Tibial nerve (tissue), 4 donors: Measurements from ENCODE around the gene GDF9. TPM values are rescaled to one million over a fixed set of nuclear protein-coding genes. Genes with fewer than 3 reads are reported as not detected.
A peak's percentile ranks its signal among the peaks of the same experiment; 100 is the strongest.

Experiments used
- DNase-seq, 2 donors: peaks; one replicate each; pipeline ENCODE4 v3.0.0-alpha.2; 2019; ENCODE audit warnings: low spot score in 2 of 2
- H3K27ac ChIP-seq, 4 donors: fragments of 200-600 bp; sonication (generic) in 3 of 4; one replicate each; pipeline ENCODE4 v1.5.1; 2017 to 2019; ENCODE audit warnings: mild to moderate bottlenecking in 1 of 4
- H3K27me3 ChIP-seq, 2 donors: fragments of 200-600 bp; sonication (generic) in 1 of 2; one replicate each; pipeline versions ENCODE4 v1.5.1 to v1.6.0; 2017 to 2019
- H3K36me3 ChIP-seq, 3 donors: fragments of 200-600 bp; sonication (generic); one replicate each; pipeline ENCODE4 v1.5.1; 2018 to 2019
- H3K4me1 ChIP-seq, 4 donors: fragments of 200-600 bp; sonication (generic) in 3 of 4; one replicate each; pipeline ENCODE4 v1.5.1; 2017 to 2019
- H3K4me3 ChIP-seq, 4 donors: fragments of 200-600 bp; sonication (generic) in 3 of 4; one replicate each; pipeline ENCODE4 v1.5.1; 2017 to 2019; ENCODE audit warnings: mild to moderate bottlenecking in 1 of 4, moderate library complexity in 1 of 4
- H3K9me3 ChIP-seq, 4 donors: fragments of 200-600 bp; sonication (generic) in 3 of 4; one replicate each; pipeline ENCODE4 v1.5.1; 2017 to 2019
- CTCF ChIP-seq, 5 experiments: fragments of 200-600 bp in 3 of 5; fragments of 450-650 bp in 2 of 5; sonication (generic) in 3 of 5; IDR thresholded peaks; one replicate each; pipeline ENCODE4 v1.5.1; 2016 to 2019; ENCODE audit warnings: antibody characterized with exemption in 5 of 5, mild to moderate bottlenecking in 3 of 5, moderate library complexity in 2 of 5
- EP300 ChIP-seq, 2 donors: sonication (generic); formaldehyde crosslinking; IDR thresholded peaks; one replicate each; pipeline ENCODE4 v1.6.1; 2017; ENCODE audit warnings: antibody characterized with exemption in 2 of 2, mild to moderate bottlenecking in 1 of 2
- POLR2A ChIP-seq, 2 donors: fragments of 450-650 bp; IDR thresholded peaks; one replicate each; pipeline ENCODE4 v1.6.1; 2017; ENCODE audit warnings: antibody characterized with exemption in 2 of 2, mild to moderate bottlenecking in 2 of 2, moderate library complexity in 2 of 2
- WGBS, 2 donors: methylation state at CpG; one replicate each; pipeline ENCODE4 v1.1.5; 2018; 5-methylcytosine and 5-hydroxymethylcytosine counted together
- total RNA-seq, 4 donors: library from RNA; depleted of rRNA; stranded (reverse); fragments of >200 nt; gene quantifications; one replicate each; pipeline ENCODE4 v1.1.0, GENCODE V29; 2016

GDF9 gene
- total RNA-seq, 4 donors from 2014 or later, result 0.44 to 0.60 TPM; not detected in 2

- peaks cover 0 to 58% (median 0%) of the 10 kb centered on the region in 3 donors for H3K36me3 ChIP-seq
- H3K27ac ChIP-seq, result peak within 1 kb of the TSS in 1 of 4 donors; percentile 17
- H3K9me3 ChIP-seq, result no peaks in the 10 kb centered on the region
- no peak for TF ChIP-seq CTCF (IDR thresholded peaks at IDR 0.05)
- TF ChIP-seq EP300 (IDR thresholded peaks at IDR 0.05), result no peak
- no peak for TF ChIP-seq POLR2A (IDR thresholded peaks at IDR 0.05)
- no peak within 1 kb of the TSS for H3K4me3 ChIP-seq
- peaks cover 0 to 3% (median 0%) of the 10 kb centered on the region in 4 donors for H3K4me1 ChIP-seq
- 69 to 74% methylated on average over 6 of the region's 6 CpGs for WGBS, 2 donors
- no peak for DNase-seq
- no peaks in the 10 kb centered on the region for H3K27me3 ChIP-seq
Measured at GRCh38 chr5:132873119-132873929, 7.1 kb upstream of the GDF9 start, which contains the start of gene LEAP2. Gene LEAP2 (plus strand): TSS chr5:132873668. CDS start chr5:132873695, 27 bp downstream.

DNA sequence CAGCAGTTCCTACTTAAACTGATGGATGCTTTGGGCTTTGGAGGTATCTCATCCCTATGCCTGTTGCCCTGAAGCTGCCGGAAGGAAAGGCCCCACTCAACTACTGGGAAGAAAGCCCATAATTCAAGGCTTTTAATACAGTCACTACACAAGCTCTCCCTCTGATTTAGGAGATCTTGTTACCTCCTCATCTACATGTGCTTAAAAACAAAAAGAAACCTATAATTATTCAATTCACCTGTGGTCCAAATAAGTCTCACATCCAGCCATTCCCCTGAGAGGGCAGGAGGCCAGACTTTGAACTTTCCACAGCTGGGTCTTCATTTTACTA is 6.5 kb upstream of the GDF9 start:
- H3K27ac ChIP-seq, result no peak overlapping the region
- no peak for TF ChIP-seq CTCF (IDR thresholded peaks at IDR 0.05)
- TF ChIP-seq POLR2A (IDR thresholded peaks at IDR 0.05), result no peak
- no peak for TF ChIP-seq EP300 (IDR thresholded peaks at IDR 0.05)
- H3K4me1 ChIP-seq, result peaks cover 0 to 8% (median under 1%) of the 10 kb centered on the region in 4 donors
- no peaks in the 10 kb centered on the region for H3K27me3 ChIP-seq
- DNase-seq, result no peak
- H3K9me3 ChIP-seq, result no peaks in the 10 kb centered on the region
- peaks cover 0 to 58% (median 0%) of the 10 kb centered on the region in 3 donors for H3K36me3 ChIP-seq
- 77 to 89% methylated on average over 1 of the region's 1 CpG for WGBS, 2 donors
- H3K4me3 ChIP-seq, result no peak overlapping the region

DNA sequence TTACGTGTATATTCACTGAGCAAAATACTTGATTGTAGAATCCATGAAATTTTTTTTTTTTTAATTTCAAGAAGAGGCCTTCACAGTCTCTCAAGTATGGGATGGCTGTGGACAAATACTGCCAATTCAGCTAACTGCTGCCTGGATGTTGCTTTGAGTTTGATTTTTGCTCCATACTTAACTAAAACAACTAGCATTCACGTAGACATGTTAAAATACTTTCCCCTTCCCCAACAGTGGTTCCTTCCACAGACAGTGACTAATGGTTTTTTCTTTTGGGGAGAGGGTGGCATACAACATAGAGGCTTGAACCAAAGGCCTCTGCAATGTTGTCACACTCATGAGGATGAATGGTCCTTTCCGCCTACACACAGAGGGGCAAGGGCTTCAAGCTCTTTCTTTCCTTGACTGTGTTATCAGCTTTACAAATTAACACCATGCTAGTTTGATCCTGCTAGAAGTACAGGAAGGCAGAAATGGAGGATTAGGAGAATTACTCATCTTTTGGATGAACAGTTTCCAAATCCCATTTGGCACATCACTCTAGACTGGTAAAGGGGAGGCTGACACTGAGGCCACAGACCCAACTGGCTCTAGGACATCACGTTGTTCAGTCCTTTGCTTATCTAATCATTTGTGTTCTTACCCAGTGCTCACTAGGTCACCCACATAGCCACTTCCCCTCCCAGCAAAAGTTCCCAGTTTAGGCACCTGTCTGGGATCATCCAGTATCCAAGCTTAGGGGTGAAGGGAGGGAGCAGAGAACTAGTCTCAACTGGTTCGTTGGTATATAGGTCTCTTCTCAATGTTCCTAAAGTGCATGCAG is 5.4 kb upstream of the GDF9 start:
- Histone ChIP-seq H3K36me3 (peaks cover 0 to 60% (median 0%) of the 10 kb centered on the region in 3 donors), H3K27ac (no peak overlapping the region), H3K4me1 (peaks cover 0 to 18% (median 3%) of the 10 kb centered on the region in 4 donors), H3K27me3 (no peaks in the 10 kb centered on the region), H3K9me3 (no peaks in the 10 kb centered on the region), H3K4me3 (no peak overlapping the region)
- no peak for TF ChIP-seq POLR2A (IDR thresholded peaks at IDR 0.05)
- TF ChIP-seq CTCF (IDR thresholded peaks at IDR 0.05), result no peak
- no peak for TF ChIP-seq EP300 (IDR thresholded peaks at IDR 0.05)
- DNase-seq, result no peak
- WGBS, 2 donors, result 83 to 86% methylated on average over 5 of the region's 5 CpGs

- H3K27me3 ChIP-seq, result no peaks in the 10 kb centered on the region
- TF ChIP-seq EP300 (IDR thresholded peaks at IDR 0.05), result no peak
- TF ChIP-seq POLR2A (IDR thresholded peaks at IDR 0.05), result no peak
- TF ChIP-seq CTCF (IDR thresholded peaks at IDR 0.05), result no peak
- DNase-seq, result no peak
- H3K4me3 ChIP-seq, result no peak overlapping the region
- 70 to 73% methylated on average over 2 of the region's 2 CpGs for WGBS, 2 donors
- H3K9me3 ChIP-seq, result no peaks in the 10 kb centered on the region
- no peak overlapping the region for H3K27ac ChIP-seq
- H3K36me3 ChIP-seq, result peaks cover 0 to 60% (median 0%) of the 10 kb centered on the region in 3 donors
- peaks cover 0 to 20% (median 3%) of the 10 kb centered on the region in 4 donors for H3K4me1 ChIP-seq
Measured at GRCh38 chr5:132870801-132871200, 4.5 kb upstream of the GDF9 start.
